DLD1 (cell line): ENCODE measurements around the gene ALOX12.
"Not testable (repeated sequence)": the region's sequence is repeated elsewhere in the genome, so short reads cannot be mapped to it uniquely, and the experiment has no call there.

Experiments
- in situ Hi-C: cut with HindIII; loops from 2 replicates; pipeline ENCODE4 v1.10.0; 2017; ENCODE audit warnings: low sequenced_read_pairs

The ALOX12 gene, protein sequence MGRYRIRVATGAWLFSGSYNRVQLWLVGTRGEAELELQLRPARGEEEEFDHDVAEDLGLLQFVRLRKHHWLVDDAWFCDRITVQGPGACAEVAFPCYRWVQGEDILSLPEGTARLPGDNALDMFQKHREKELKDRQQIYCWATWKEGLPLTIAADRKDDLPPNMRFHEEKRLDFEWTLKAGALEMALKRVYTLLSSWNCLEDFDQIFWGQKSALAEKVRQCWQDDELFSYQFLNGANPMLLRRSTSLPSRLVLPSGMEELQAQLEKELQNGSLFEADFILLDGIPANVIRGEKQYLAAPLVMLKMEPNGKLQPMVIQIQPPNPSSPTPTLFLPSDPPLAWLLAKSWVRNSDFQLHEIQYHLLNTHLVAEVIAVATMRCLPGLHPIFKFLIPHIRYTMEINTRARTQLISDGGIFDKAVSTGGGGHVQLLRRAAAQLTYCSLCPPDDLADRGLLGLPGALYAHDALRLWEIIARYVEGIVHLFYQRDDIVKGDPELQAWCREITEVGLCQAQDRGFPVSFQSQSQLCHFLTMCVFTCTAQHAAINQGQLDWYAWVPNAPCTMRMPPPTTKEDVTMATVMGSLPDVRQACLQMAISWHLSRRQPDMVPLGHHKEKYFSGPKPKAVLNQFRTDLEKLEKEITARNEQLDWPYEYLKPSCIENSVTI

DNA sequence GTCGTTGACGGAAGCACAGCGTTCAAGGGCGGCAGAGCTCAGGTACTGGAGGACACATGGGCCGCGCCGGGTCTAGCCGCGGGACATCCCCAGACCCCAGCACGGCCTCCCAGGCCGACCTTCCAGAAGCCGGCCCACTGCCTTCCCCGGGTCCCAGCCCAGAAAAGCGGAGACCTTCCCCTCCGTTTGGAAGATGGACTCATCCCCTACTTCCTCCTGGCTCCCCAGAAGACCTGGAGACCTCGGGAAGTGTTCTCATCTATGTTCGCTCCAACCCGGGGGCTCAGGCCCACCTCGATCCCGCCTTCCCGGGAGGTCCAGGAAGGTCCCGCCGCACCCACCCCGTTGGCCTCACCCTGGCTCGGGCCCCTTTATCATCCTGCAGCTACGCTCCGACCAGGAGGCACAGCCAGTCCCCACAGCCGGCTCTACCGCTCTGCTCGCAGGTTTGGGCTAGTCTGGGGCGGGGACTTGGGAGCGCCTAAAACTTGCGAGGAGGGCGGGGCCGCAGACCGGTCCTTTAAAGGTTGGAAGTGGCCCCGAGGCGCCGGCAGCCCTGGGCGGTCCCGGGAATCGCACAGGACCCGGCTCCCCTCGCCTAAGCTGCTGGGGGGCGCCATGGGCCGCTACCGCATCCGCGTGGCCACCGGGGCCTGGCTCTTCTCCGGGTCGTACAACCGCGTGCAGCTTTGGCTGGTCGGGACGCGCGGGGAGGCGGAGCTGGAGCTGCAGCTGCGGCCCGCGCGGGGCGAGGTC lies at the start of gene ALOX12:
Gene ALOX12, plus strand, starts transcription at position 550 of the 756 bp plus-strand sequence. Its CDS starts 69 bp downstream, at position 619.
- in situ Hi-C loops: no loop called here

DNA sequence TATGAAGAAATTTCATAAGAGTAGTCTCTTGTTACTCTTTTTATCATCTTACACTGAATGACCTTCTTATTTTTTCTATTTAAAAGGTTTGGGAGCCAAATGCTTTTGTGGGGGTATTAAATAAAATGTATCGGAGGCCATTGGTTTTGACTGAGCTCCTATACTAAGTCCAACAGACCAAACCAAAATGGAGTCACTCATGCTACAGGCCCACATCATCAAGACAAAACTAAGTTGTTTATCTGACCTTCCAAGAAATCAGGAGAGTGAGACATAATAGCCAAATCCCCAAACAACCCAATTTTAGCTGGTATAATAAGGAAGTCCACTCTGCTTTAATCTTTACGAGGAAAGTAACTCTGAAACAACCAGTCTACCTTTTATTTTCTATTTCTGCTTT lies 48.1 kb upstream of the ALOX12 start:
- in situ Hi-C loops: no loop called here

DNA sequence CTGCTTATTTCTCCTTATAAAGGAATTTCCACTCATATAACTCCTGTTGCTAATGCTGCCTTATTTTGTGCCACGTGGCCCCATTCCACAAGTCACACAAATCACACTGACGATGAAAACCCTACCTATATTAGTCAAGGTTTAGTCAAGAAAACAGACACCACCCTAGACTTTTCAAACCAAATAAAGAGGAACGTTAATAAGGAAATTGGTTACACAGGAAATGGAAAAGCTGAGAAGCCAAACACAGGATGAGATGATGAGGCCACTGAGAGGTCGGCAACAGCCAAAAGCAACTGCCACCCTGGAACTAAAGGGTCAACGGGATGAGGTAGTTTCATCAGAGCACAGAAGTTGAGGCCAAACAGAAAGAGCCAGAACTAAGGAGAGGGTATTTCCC lies 47.3 kb upstream of the ALOX12 start:
- in situ Hi-C loops: no loop called here

DNA sequence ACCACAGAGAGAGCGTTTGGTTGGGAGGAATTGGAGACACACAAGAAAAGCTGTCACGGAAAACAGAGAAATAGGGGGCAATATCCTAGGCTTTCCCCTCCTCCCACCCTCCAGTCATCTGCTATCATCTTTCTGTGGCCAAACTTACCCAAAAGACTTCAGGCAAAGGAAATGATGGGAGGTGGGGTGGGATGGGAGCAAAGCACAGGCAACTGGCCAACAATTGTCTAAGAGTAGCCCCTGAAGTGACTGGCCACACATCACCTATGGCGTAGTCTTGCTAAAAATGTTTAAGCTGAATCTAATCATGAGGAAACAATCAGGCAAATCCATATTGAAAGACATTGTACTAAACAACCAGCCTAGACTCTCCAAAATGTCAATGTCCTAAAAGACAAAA lies 46.9 kb upstream of the ALOX12 start:
- in situ Hi-C loops: no loop called here

DNA sequence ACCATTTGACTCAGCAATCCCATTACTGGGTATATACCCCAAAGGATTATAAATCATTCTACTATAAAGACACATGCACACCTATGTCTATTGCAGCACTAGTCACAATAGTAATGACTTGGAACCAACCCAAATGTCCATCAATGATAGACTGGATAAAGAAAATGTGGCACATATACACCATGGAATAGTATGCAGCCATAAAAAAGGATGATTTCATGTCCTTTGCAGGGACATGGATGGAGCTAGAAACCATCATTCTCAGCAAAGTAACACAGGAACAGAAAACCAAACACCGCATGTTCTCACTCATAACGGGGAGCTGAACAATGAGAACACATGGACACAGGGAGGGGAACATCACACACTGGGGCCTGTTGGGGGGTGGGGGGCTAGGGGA lies 44.9 kb upstream of the ALOX12 start:
- in situ Hi-C loops: not testable (repeated sequence)

DNA sequence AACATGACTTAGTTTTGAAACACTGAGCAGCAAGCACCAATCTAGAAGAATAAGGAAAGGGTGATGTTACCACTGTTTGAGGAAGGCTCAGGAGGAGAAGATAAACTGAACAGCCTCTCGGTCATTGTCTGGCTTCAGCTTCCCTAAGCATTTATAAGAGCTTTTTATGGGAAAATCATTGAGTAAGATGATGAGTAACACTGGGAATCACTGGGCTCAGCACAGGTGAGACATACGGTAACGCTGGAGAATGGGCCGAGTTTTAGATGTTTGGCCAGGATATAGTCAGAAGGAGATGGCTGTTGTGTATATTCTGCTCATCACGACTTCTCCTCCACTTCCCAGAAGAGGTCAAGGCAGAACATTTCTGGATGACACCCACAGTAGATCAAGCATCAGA lies 42.2 kb upstream of the ALOX12 start:
- in situ Hi-C loops: no loop called here

DNA sequence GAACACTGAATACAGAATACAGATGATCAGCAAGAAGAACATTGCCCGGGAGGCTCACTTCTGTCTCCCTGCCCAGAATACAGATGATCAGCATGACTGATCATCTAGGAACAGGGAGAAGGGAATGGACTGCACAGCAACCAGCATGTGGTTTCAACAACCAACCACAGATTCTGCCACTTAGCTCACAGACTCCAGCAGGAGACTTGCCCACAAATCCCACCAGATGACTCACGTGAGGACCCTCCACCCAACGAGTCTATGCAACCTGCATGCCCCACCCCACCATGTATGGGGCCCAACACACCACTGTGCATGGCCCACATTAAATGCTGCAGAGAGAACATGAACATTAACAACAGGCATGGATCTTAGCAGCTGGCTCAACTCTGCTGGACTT lies 36.1 kb upstream of the ALOX12 start:
- in situ Hi-C loops: no loop called here

DNA sequence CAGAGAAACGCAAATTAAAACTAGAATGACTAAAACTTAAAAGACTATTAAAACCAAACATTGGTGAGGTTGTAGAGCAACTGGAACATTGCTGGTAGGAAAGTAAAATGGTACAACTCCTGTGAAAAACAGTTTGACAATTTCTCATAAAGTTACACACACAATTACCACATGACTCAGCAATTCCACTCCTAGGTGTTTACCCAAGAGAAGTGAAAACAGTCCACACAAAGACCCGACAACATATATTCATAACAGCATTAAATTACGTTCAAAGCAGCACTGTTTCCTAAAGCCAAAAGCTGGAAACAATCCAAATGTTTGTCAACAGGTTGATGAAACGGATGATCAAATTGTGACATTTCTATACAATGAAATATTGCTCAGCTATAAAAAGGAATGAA lies 26.5 kb upstream of the ALOX12 start:
- in situ Hi-C loops: no loop called here

DNA sequence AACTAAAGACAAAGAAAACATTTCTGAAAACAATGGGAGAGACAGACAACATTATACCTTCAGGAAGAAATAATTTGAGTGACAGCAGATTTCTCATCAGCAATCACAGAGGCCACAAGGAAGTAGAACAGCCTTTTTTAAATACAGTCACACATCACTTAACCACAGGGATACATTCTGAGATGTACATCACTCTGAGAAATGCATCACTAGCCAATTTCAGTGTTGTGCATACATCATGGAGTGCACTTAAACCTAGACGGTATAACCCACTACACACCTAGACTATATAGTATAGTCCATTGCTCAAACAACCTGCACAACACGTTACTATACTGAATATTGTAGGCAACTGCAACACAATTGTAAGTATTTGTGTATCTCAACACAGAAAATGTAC lies 24.9 kb upstream of the ALOX12 start:
- in situ Hi-C loops: no loop called here

DNA sequence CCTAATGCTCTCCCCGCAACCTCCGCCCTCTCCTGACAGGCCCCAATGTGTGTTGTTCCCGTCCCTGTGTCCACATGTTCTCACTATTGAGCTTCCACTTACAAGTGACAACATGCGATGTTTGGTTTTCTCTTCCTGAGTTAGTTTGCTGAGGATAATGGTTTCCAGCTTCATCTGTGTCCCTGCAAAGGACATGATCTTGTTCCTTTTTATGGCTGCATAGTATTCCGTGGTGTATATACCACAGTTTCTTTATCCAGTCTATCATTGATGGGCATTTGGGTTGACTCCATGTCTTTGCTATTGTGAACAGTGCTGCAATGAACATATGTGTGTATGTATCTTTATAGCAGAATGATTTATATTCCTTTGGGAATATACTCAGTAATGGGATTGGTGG lies 16.4 kb upstream of the ALOX12 start:
- in situ Hi-C loops: not testable (repeated sequence)

DNA sequence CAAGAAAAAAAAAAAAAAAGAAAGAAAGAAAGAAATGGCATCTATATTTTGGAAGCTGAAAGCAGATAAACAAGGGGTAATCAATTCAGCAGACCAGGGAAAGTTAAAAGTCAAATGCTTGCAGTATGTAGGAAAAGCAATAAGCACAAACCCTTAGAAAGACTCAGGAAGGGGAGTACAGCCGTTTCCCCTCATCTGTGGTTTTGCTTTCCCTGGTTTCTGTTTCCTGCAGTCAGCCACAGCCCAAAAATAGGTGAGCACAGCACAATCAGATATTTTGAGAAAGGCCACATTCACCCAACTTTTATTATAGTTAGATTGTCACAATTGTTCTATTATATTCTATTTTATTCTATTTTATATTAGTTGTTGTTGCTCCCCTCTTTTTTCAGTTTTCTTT lies 14.4 kb upstream of the ALOX12 start:
- in situ Hi-C loops: no loop called here

DNA sequence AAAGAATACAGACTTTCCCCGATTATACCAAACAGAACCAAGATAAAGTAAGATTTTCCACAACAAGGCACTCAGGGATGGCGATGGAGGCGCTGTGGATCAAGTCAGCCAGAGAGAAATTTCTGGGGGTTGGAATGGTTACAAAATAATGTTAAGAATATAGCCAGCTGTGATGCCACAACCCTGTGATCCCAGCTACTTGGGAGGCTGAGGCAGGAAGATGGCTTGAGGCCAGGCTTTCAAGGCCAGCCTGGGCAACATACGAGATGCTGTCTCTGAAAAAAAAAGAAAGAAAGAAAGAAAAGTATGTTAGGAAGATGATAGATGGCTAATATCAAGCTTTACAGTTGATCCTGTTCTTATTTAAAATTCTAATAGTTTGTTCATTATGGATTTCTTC lies 10.6 kb upstream of the ALOX12 start:
- in situ Hi-C loops: no loop called here

DNA sequence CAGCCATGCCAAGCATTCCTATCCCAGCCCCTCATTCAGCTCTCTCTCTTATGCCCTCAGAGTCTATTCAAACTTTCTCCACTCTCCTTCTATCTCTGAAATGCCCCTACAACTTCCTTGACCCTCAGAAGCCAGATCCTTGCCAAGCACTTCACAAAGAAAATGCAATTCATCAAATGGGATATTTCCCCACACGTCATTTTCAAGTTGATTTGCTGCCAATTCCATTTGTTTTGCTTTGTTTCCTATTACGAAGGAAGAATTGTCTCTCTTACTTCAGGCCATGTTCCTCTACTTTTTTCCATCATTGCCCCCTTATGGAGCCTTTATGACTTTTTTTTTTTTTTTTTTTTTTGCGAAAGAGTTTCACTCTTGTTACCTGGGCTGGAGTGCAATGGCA lies 9.2 kb upstream of the ALOX12 start:
- in situ Hi-C loops: no loop called here

DNA sequence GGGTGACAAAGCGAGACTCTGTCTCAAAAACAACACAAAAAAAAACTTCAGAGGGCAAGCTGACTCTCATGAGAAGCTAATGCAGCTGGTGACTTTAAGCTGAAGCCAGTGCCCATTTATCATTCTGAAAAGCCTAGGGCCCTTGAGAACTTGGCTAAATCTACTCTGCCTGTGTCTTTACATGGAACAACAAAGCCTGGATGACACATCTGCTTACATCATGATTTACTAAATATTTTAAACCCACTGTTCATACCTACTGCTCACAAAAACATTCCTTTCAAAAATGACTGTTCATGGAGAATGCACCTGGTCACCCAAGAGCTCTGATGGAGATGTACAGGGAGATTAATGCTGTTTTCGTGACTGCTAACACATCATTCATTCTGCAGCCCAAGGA lies 6.1 kb upstream of the ALOX12 start:
- in situ Hi-C loops: no loop called here

DNA sequence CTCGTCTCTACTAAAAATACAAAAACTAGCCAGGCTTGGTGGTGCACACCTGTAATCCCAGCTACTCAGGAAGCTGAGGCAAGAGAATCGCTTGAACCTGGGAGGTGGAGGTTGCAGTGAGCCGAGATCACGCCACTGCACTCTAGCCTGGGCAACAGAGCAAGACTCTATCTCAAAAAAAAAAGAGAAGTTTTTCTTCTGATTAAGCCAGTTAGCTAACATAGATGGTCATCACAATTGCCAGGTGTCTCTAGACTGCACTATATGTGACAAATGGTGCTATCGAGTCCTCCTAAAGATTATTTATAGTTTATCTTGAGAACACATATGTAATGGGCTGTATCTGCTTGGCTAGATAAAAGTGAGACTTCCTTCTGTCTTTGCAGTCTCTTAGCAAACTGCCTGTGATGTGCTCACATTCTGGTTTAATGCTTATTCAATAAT lies 2.2 kb upstream of the ALOX12 start:
- in situ Hi-C loops: not testable (repeated sequence)

DNA sequence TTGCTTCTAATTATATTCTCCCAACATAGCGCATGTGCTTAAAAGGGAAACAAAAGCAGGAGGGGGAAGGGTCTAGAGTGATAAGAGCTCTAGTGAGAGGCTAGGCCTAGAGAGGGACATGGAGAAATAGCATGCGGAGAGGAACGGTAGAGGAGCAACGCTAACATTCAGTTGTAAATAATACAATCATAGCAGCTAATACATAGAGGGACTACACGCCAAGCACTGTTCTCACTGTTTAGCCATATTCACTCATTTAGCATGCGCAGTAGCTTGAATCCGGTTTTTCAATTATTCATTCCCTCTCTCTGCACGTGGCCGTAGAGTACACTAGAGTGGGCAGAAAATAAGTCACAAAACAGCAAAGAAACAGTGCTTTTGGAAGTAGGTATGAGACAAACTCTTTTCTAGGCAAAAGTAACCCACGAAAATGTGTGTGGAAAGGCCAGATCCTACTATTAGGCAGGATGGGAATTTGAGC lies 1.7 kb upstream of the ALOX12 start:
- in situ Hi-C loops: no loop called here

DNA sequence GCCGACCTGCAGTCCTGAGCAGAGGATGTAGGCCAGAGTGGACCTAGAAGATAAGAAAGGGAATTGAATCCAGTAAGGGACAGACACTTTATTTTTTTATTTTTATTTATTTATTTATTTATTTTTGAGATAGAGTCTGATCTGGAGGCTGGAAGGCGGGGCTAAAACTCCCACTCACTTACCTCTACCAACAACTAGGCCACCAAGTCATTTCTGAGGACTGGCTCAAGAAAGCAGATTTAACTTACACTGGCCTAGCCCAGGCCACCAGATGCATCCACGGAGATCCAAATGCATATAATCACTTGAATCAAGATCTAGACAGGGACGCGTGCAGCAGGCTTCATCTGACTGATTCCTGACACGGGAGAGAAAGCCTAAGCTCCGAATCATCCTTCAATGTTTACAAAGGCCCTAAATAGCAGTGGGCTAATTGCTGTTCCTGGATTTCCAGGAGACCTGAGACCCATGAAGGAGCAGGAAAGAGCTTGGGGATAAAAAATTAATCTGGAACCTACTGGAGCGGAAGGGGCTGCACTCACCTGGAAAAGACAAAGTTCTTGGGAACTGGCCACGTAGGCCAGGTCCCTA lies 1.1 kb upstream of the ALOX12 start:
- in situ Hi-C loops: no loop called here

DNA sequence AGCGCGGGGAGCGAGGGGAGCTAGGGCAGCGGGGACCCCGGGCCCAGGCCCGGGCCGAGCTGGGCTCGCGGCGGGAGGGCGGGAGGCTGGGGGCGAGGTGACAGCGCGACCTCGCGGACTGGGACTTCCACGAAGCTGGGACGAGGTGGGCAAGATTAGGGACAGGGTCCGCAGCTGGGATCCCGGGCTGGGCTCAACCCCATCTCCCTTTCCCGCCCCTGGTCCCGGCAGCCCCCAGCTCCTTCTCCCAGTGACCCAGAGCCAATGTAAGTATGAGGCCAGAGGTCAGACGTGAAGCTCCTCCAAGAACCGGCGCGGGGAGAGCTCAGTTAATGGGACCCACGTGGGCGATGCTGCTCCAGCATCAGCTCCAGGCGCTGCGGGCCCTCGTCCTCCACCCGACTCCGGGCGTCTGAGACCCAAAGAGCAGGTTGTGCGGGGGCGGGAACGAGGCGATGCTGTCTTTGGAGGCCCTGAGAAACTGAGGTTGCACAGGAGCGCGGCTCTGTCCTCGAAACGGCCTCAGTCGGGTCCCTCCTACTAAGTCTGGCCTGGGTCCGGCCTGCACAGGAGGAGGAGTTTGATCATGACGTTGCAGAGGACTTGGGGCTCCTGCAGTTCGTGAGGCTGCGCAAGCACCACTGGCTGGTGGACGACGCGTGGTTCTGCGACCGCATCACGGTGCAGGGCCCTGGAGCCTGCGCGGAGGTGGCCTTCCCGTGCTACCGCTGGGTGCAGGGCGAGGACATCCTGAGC lies 585 bp downstream of the ALOX12 start:
- in situ Hi-C loops: no loop called here

DNA sequence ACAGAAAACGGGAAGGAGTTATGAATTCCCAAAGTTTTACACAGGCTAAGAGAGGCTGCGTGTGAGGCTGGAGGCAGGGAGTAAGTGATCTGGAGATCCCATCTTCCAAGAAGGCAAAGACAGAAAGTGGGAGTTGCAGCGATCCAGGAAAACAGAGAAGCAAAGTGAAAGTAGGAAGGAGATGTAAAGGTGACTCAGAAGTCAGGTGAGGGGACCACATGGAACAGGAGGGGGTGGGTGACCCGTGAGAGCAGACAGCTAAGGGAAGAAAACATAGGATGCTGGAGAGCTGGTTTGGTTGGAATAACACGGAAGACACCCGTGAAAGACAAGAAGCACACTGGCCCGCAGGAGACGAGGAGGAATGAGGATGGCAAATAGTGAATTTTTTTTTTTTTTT lies 1.3 kb downstream of the ALOX12 start:
- in situ Hi-C loops: no loop called here

DNA sequence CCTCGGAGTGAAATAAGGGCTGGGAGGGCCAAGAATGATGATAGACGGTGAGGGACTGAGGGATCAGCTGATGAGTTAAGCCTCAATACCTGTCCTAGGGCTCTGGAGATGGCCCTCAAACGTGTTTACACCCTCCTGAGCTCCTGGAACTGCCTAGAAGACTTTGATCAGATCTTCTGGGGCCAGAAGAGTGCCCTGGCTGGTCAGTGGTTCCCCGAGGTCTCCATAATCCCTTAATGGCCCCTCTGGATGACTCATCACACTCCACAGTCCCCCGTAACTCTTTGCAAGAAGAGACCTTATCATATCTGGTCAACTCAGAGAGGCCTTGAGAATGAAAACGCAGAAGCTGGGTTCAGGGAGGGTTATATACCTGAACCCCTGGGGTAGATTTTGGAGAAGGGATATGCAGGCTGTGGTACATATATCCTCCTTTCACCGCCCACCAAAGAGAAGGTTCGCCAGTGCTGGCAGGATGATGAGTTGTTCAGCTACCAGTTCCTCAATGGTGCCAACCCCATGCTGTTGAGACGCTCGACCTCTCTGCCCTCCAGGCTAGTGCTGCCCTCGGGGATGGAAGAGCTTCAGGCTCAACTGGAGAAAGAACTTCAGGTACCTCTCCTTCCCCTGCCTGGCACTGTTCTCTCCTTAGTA lies 3.1 kb downstream of the ALOX12 start:
- in situ Hi-C loops: no loop called here
